Right lobe of liver (tissue), 6 donors: ENCODE results near the gene PLIN4. TPM values are rescaled to one million over a fixed set of nuclear protein-coding genes. Genes with fewer than 3 reads are reported as not detected.
A peak's percentile ranks its signal among the peaks of the same experiment; 100 is the strongest.

Experiments used
- ATAC-seq, 4 donors: fragments of 200-7000 bp; cut with Tn5 transposase; one replicate each; pipeline ENCODE4 v1.9.1; 2020; ENCODE audit warnings: mild to moderate bottlenecking in 4 of 4, moderate library complexity in 4 of 4
- DNase-seq, 3 donors: peaks; one replicate each; pipeline ENCODE4 v3.0.0-alpha.2; 2020
- H3K27ac ChIP-seq, 3 donors: fragments of 200-600 bp; one replicate each; pipeline ENCODE4 v1.8.0; 2022
- H3K27me3 ChIP-seq, 2 donors: fragments of 200-600 bp; one replicate each; pipeline ENCODE4 v1.8.0; 2022
- H3K36me3 ChIP-seq, 4 donors: fragments of 200-600 bp; sonication (generic) in 1 of 4; one replicate each; pipeline versions ENCODE4 v1.5.1 to v1.8.0; 2017 to 2022; ENCODE audit warnings: control low read depth in 1 of 4
- H3K4me1 ChIP-seq, 4 donors: fragments of 200-600 bp; sonication (generic) in 1 of 4; one replicate each; pipeline versions ENCODE4 v1.5.1 to v1.8.0; 2017 to 2022; ENCODE audit warnings: control low read depth in 1 of 4
- H3K4me3 ChIP-seq, 3 donors: fragments of 200-600 bp; one replicate each; pipeline ENCODE4 v1.8.0; 2022
- H3K9me3 ChIP-seq, 4 donors: fragments of 200-600 bp; sonication (generic) in 1 of 4; one replicate each; pipeline versions ENCODE4 v1.5.1 to v1.8.0; 2017 to 2022; ENCODE audit warnings: control low read depth in 1 of 4
- CTCF ChIP-seq, 4 donors: fragments of 200-600 bp in 3 of 4; fragments of 450-650 bp in 1 of 4; IDR thresholded peaks; one replicate each; pipeline versions ENCODE4 v1.5.1 to v1.8.0; 2016 to 2022; ENCODE audit warnings: antibody characterized with exemption in 4 of 4, mild to moderate bottlenecking in 2 of 4
- POLR2A ChIP-seq: fragments of 450-650 bp; IDR thresholded peaks from one replicate; pipeline ENCODE4 v1.6.1; 2017; ENCODE audit warnings: antibody characterized with exemption, mild to moderate bottlenecking
- WGBS: methylation state at CpG from one replicate; pipeline ENCODE4 v1.1.6; 2018; ENCODE audit warnings: low coverage, low lambda C conversion rate; ENCODE audit not compliant: insufficient coverage; ENCODE audit errors: missing lambda C conversion rate; 5-methylcytosine and 5-hydroxymethylcytosine counted together
- intact Hi-C, 2 donors: fragments of 100-400 bp; cut with DNase I; formaldehyde crosslinking; loops; one replicate each; pipeline versions ENCODE4 v1.11.2 to v1.14.1; 2022
- total RNA-seq, 6 experiments: library from RNA; depleted of rRNA in 2 of 6; stranded (reverse); fragments of >200 nt in 2 of 6; fragmentation: NEBNext Ultra II Directional in 3 of 6; extraction: Animal tissue kit (Norgen Biotek cat#: 25700) in 3 of 6; gene quantifications; one replicate each; pipeline versions ENCODE4 v1.1.0 to v1.2.4, GENCODE V29; 2016 to 2023
- donor health status: DM: no; HTN: yes; CAD: no.
- donor health status: DM: no; HTN: no; CAD: no.
- donor health status: DM: no; HTN: no; CAD: no.
- donor health status: DM: no; HTN: yes; CAD: no.
- donor health status: DM: no; HTN: yes; CAD: no.

Gene PLIN4
- total RNA-seq, 6 experiments from 2014 or later = 28.4 to 51.2 (median 39.3) TPM

- Histone ChIP-seq H3K4me1 (peaks cover 0 to 4% (median 2%) of the 10 kb centered on the region in 4 donors), H3K27ac (no peak overlapping the region), H3K9me3 (no peaks in the 10 kb centered on the region), H3K4me3 (no peak overlapping the region), H3K36me3 (peaks cover 0 to 22% (median 1%) of the 10 kb centered on the region in 4 donors), H3K27me3 (no peaks in the 10 kb centered on the region)
- 33% methylated on average over 1 of the region's 23 CpGs for WGBS
- TF ChIP-seq POLR2A (no peak), CTCF (IDR thresholded peaks at IDR 0.05) (no peak)
- ATAC-seq = no peak
- DNase-seq = no peak
- intact Hi-C loops = no loop called here
Measured at GRCh38 chr19:4473763-4474513, 44.3 kb downstream of the PLIN4 start.

- WGBS = 23% methylated on average over 16 of the region's 25 CpGs
- no peak for ATAC-seq
- Histone ChIP-seq H3K36me3 (peaks cover 0 to 22% (median 1%) of the 10 kb centered on the region in 4 donors), H3K4me1 (peaks cover 0 to 4% (median 2%) of the 10 kb centered on the region in 4 donors), H3K27me3 (no peaks in the 10 kb centered on the region), H3K9me3 (no peaks in the 10 kb centered on the region), H3K4me3 (peak overlapping the region; percentile 75 to 90 (median 80)), H3K27ac (no peak overlapping the region)
- TF ChIP-seq POLR2A (no peak), CTCF (IDR thresholded peaks at IDR 0.05) (no peak)
- DNase-seq = peak in 1 of 3 donors; percentile 28
- intact Hi-C loops = no loop called here
Measured at GRCh38 chr19:4473011-4473762, 45.1 kb downstream of the PLIN4 start.

GRCh38 chr19:4472174-4472974 lies 45.9 kb downstream of the PLIN4 start, which contains the start of gene HDGFL2:
TSS of gene HDGFL2 (plus strand) at chr19:4472297. CDS start at chr19:4472351, 54 bp downstream.
- DNase-seq = peak in 2 of 3 donors; percentile 43 to 64

More at GRCh38 chr19:4472174-4472974, 45.9 kb downstream of the PLIN4 start, which contains the start of gene HDGFL2:
- Histone ChIP-seq H3K9me3 (no peaks in the 10 kb centered on the region), H3K4me1 (peaks cover 0 to 4% (median 2%) of the 10 kb centered on the region in 4 donors), H3K36me3 (peaks cover 0 to 20% (median 1%) of the 10 kb centered on the region in 4 donors), H3K27me3 (no peaks in the 10 kb centered on the region), H3K4me3 (peak within 1 kb of the TSS; percentile 75 to 90 (median 80)), H3K27ac (peak within 1 kb of the TSS; percentile 64 to 79 (median 66))
- TF ChIP-seq CTCF (IDR thresholded peaks at IDR 0.05) = no peak
- no peak for TF ChIP-seq POLR2A
- 5% methylated on average over 8 of the region's 71 CpGs for WGBS
- ATAC-seq = no peak
- intact Hi-C loops = no loop called here
